HCT116 (cell line): ENCODE data around the gene NFASC. TPM values are rescaled to one million over a fixed set of nuclear protein-coding genes. Genes with fewer than 3 reads are reported as not detected.

Experiments
- ATAC-seq: fragments of 200-7000 bp; cut with Tn5 transposase; 2 replicates; pipeline ENCODE4 v1.9.1; 2020; ENCODE audit warnings: mild to moderate bottlenecking, moderate library complexity
- BruUV-seq: library from RNA; stranded (reverse); fragments of 400-500 nt; replicated peaks from 2 replicates; lab custom pipeline; 2021; lab: Mats Ljungman, UMichigan
- CTCF ChIA-PET: fragments of 300-600 bp; sonication (Branson Sonifier 250); formaldehyde crosslinking; loops from one replicate; lab custom pipeline; 2021; ENCODE audit warnings: antibody characterized with exemption; lab: Charles Lee
- POLR2A ChIA-PET: fragments of 300-600, 350-600 bp; sonication (Branson Sonifier 250); formaldehyde crosslinking; loops from one replicate; lab custom pipeline; 2021; ENCODE audit warnings: antibody characterized with exemption; lab: Charles Lee
- RAD21 ChIA-PET, 2 experiments: fragments of 300-600 bp; sonication (Branson Sonifier 250); formaldehyde crosslinking; loops; one replicate each; lab custom pipeline; 2023; ENCODE audit warnings: low total read pairs in 2 of 2; ENCODE audit not compliant: uncharacterized antibody in 2 of 2, unreplicated experiment in 2 of 2, low non-redundant PET in 1 of 2; lab: Charles Lee
- DNase-seq: peaks from one replicate; pipeline ENCODE4 v3.0.0-alpha.2; 2010; ENCODE audit warnings: low read depth, low spot score
- H2AFZ ChIP-seq: fragments of 200-600 bp; shearing (Covaris generic), sonication (generic); 2 replicates; pipeline ENCODE4 v1.6.1; 2017; ENCODE audit warnings: low read depth, mixed run types, mixed read lengths, antibody characterized with exemption, low read length; ENCODE audit not compliant: poor library complexity, severe bottlenecking
- H3K27ac ChIP-seq: 2 replicates; pipeline ENCODE4 v1.5.1; 2012; ENCODE audit warnings: low read depth, low read length
- H3K27me3 ChIP-seq: fragments of 200-600 bp; sonication (generic); 2 replicates; pipeline ENCODE4 v1.6.1; 2016; ENCODE audit warnings: mixed run types, low read length, mixed read lengths; ENCODE audit not compliant: insufficient read depth
- H3K36me3 ChIP-seq, 2 experiments: fragments of 200-500 bp in 1 of 2; fragments of 200-600 bp in 1 of 2; sonication (Bioruptor generic) in 1 of 2; sonication (generic) in 1 of 2; 2 replicates each; pipeline versions ENCODE4 v1.5.1 to v1.6.1; 2014 to 2016; ENCODE audit warnings: low read length in 2 of 2, inconsistent platforms in 1 of 2, mixed read lengths in 1 of 2, mixed run types in 1 of 2; ENCODE audit not compliant: insufficient read depth in 2 of 2, control insufficient read depth in 1 of 2
- H3K4me1 ChIP-seq, 2 experiments: fragments of 200-600 bp in 1 of 2; sonication (generic) in 1 of 2; 2 replicates each; pipeline versions ENCODE4 v1.5.1 to v1.6.1; 2012 to 2017; ENCODE audit warnings: low read length in 2 of 2, inconsistent platforms in 1 of 2, mild to moderate bottlenecking in 1 of 2, mixed read lengths in 1 of 2, mixed run types in 1 of 2, moderate library complexity in 1 of 2; ENCODE audit not compliant: insufficient read depth in 2 of 2, control insufficient read depth in 1 of 2
- H3K4me2 ChIP-seq: fragments of 200-600 bp; sonication (generic); 2 replicates; pipeline ENCODE4 v1.6.1; 2017; ENCODE audit warnings: mixed run types, low read length, mixed read lengths
- H3K4me3 ChIP-seq, 2 experiments: fragments of 200-600 bp in 1 of 2; sonication (generic) in 1 of 2; replicated peaks in 1 of 2; 2 replicates each; pipeline ENCODE4 v1.5.1; 2011 to 2016; ENCODE audit warnings: low read length in 2 of 2, control low read depth in 1 of 2, low read depth in 1 of 2, mild to moderate bottlenecking in 1 of 2, mixed read lengths in 1 of 2, mixed run types in 1 of 2
- H3K79me2 ChIP-seq: fragments of 200-600 bp; sonication (generic); 2 replicates; pipeline ENCODE4 v1.6.1; 2017; ENCODE audit warnings: mild to moderate bottlenecking, mixed run types, low read length, moderate library complexity, mixed read lengths; ENCODE audit not compliant: insufficient read depth
- H3K9ac ChIP-seq: fragments of 200-600 bp; sonication (generic); 2 replicates; pipeline ENCODE4 v1.6.1; 2016; ENCODE audit warnings: low read length, mixed read lengths
- H3K9me2 ChIP-seq: fragments of 200-600 bp; sonication (generic), shearing (Covaris generic); 2 replicates; pipeline ENCODE4 v1.6.1; 2017; ENCODE audit warnings: mixed run types, mild to moderate bottlenecking, moderate library complexity; ENCODE audit not compliant: insufficient read depth
- H3K9me3 ChIP-seq, 2 experiments: fragments of 200-500 bp in 1 of 2; fragments of 200-600 bp in 1 of 2; sonication (Bioruptor generic) in 1 of 2; sonication (generic) in 1 of 2; 2 replicates each; pipeline ENCODE4 v1.6.1; 2014 to 2017; ENCODE audit warnings: low read length in 2 of 2, mixed read lengths in 2 of 2, inconsistent platforms in 1 of 2, low read depth in 1 of 2, mild to moderate bottlenecking in 1 of 2, mixed run types in 1 of 2, moderate library complexity in 1 of 2; ENCODE audit not compliant: control insufficient read depth in 1 of 2, insufficient read depth in 1 of 2
- H4K20me1 ChIP-seq: fragments of 200-600 bp; sonication (generic), shearing (Covaris generic); 2 replicates; pipeline ENCODE4 v1.6.1; 2017; ENCODE audit warnings: mixed run types, mild to moderate bottlenecking, moderate library complexity; ENCODE audit not compliant: insufficient read depth
- ELF1 ChIP-seq: IDR thresholded peaks from 2 replicates; pipeline ENCODE4 v1.6.1; 2012; ENCODE audit warnings: low read depth, borderline replicate concordance
- EZH2 ChIP-seq: fragments of 200-600 bp; sonication (generic); IDR thresholded peaks from 2 replicates; pipeline ENCODE4 v1.6.1; 2017; ENCODE audit warnings: antibody characterized with exemption, mixed run types
- JUND ChIP-seq: IDR thresholded peaks from 2 replicates; pipeline ENCODE4 v1.6.1; 2012
- POLR2AphosphoS5 ChIP-seq: IDR thresholded peaks from 2 replicates; pipeline ENCODE4 v1.6.1; 2011; ENCODE audit warnings: mild to moderate bottlenecking, low read depth, low read length, moderate library complexity
- RAD21 ChIP-seq: IDR thresholded peaks from 2 replicates; pipeline ENCODE4 v1.6.1; 2012; ENCODE audit warnings: low read depth, mild to moderate bottlenecking
- SIN3A ChIP-seq: IDR thresholded peaks from 2 replicates; pipeline ENCODE4 v1.6.1; 2012; ENCODE audit warnings: low read depth
- SP1 ChIP-seq: IDR thresholded peaks from 2 replicates; pipeline ENCODE4 v1.6.1; 2012; ENCODE audit warnings: low read depth
- ZBTB33 ChIP-seq: IDR thresholded peaks from 2 replicates; pipeline ENCODE4 v1.6.1; 2011; ENCODE audit warnings: mild to moderate bottlenecking, low read length, moderate library complexity; ENCODE audit not compliant: insufficient replicate concordance; ENCODE audit errors: extremely low read depth
- ZFX ChIP-seq: fragments of 450-650 bp; IDR thresholded peaks from 2 replicates; pipeline ENCODE4 v1.6.1; 2017
- intact Hi-C: fragments of 100-400 bp; cut with micrococcal nuclease; formaldehyde crosslinking; loops from 2 replicates; pipeline ENCODE4 v1.10.0; 2022
- total RNA-seq: library from RNA; stranded (reverse); gene quantifications from one replicate; pipeline ENCODE4 v1.2.1, GENCODE V29; 2021; ENCODE audit not compliant: unreplicated experiment
- TF ChIP-seq, protein P1 (sequence below): IDR thresholded peaks from 2 replicates; pipeline ENCODE4 v1.6.1; 2012; ENCODE audit warnings: low read depth
- TF ChIP-seq, protein P2 (sequence below): IDR thresholded peaks from 2 replicates; pipeline ENCODE4 v1.6.1; 2012

The NFASC gene
- total RNA-seq, 1 experiment from 2014 or later: 0.57 TPM

GRCh38 chr1:204971517-204972336, 101.1 kb downstream of the NFASC start:
- no TSS peak for BruUV-seq
- intact Hi-C loops: no loop called here
- Histone ChIP-seq H4K20me1 (no peaks in the 10 kb centered on the region), H3K79me2 (no peaks in the 10 kb centered on the region), H3K27me3 (peaks cover 26% of the 10 kb centered on the region; the same call in 1 of the 2 replicates), H3K9me2 (no peaks in the 10 kb centered on the region), H3K27ac (no peak overlapping the region), H3K4me1 (peaks cover 3 to 11% of the 10 kb centered on the region in 2 experiments; a peak in 3 of 4 replicates), H3K4me3 (no peak overlapping the region), H2AFZ (no peak overlapping the region), H3K4me2 (peak overlapping the region; percentile 37), H3K9ac (no peak overlapping the region), H3K36me3 (no peaks in the 10 kb centered on the region), H3K9me3 (no peaks in the 10 kb centered on the region)
- no peak for TF ChIP-seq SP1
- no peak for TF ChIP-seq ELF1
- TF ChIP-seq, protein P1, sequence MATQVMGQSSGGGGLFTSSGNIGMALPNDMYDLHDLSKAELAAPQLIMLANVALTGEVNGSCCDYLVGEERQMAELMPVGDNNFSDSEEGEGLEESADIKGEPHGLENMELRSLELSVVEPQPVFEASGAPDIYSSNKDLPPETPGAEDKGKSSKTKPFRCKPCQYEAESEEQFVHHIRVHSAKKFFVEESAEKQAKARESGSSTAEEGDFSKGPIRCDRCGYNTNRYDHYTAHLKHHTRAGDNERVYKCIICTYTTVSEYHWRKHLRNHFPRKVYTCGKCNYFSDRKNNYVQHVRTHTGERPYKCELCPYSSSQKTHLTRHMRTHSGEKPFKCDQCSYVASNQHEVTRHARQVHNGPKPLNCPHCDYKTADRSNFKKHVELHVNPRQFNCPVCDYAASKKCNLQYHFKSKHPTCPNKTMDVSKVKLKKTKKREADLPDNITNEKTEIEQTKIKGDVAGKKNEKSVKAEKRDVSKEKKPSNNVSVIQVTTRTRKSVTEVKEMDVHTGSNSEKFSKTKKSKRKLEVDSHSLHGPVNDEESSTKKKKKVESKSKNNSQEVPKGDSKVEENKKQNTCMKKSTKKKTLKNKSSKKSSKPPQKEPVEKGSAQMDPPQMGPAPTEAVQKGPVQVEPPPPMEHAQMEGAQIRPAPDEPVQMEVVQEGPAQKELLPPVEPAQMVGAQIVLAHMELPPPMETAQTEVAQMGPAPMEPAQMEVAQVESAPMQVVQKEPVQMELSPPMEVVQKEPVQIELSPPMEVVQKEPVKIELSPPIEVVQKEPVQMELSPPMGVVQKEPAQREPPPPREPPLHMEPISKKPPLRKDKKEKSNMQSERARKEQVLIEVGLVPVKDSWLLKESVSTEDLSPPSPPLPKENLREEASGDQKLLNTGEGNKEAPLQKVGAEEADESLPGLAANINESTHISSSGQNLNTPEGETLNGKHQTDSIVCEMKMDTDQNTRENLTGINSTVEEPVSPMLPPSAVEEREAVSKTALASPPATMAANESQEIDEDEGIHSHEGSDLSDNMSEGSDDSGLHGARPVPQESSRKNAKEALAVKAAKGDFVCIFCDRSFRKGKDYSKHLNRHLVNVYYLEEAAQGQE: no peak
- TF ChIP-seq, protein P2, sequence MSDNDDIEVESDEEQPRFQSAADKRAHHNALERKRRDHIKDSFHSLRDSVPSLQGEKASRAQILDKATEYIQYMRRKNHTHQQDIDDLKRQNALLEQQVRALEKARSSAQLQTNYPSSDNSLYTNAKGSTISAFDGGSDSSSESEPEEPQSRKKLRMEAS: no peak
- no peak for TF ChIP-seq RAD21
- TF ChIP-seq ZFX: no peak
- no peak for TF ChIP-seq POLR2AphosphoS5
- TF ChIP-seq SIN3A: no peak
- TF ChIP-seq EZH2: no peak
- TF ChIP-seq JUND: no peak
- no peak for TF ChIP-seq ZBTB33
- peak; percentile 39; the same call in 1 of the 2 replicates for ATAC-seq
- DNase-seq: no peak
- ChIA-PET RAD21 (no interaction called here), CTCF (interaction anchor here (0.9 to 3.1 kb wide), 4 partner anchors 17 to 164 kb away, joined by 3 to 21 read pairs (median 4); no protein-coding TSS in a partner anchor), POLR2A (no interaction called here)
